ENCODE results near the gene EGFLAM. TPM values are rescaled to one million over a fixed set of nuclear protein-coding genes. Genes with fewer than 3 reads are reported as not detected.

The EGFLAM gene
- total RNA-seq, 4 donors from 2014 or later = 6.6 to 13.6 (median 9.8) TPM

DNA sequence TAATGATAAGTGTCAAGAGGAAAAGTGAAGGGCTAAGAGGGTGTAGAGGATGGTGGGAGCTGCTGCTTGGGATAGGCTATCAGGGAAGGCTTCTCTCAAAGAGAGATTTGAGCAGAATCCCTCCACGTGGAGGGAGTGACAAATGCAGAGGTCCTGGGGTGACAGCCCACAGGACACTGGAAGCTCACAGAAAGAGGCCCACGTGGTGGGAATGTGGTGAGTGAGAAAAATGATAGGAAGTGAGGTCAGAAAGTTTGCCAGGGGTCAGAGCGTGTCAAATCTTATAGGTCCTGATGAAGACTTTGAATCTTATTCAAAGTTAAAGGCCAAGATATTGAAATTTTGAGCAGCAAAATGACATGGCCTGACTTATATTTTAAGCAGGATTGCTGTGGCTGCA is 125.3 kb downstream of the EGFLAM start:
- H3K4me1 ChIP-seq = peaks cover 0 to 4% (median 0%) of the 10 kb centered on the region in 4 donors
- no peak for DNase-seq (ENCODE audit: extremely low spot score)
- H3K27me3 ChIP-seq = peaks cover 0 to 4% (median 0%) of the 10 kb centered on the region in 4 donors
- no peaks in the 10 kb centered on the region for H3K36me3 ChIP-seq
- 53% methylated on average over 3 of the region's 3 CpGs for WGBS
- H3K4me3 ChIP-seq = no peak overlapping the region
- intact Hi-C loops (cut with DNase I) = no loop called here
- no peak overlapping the region for H3K27ac ChIP-seq (replicated peaks in 1 of 4)
- no peaks in the 10 kb centered on the region for H3K9me3 ChIP-seq
- TF ChIP-seq POLR2AphosphoS5 (IDR thresholded peaks at IDR 0.05) (no peak), POLR2A (IDR thresholded peaks at IDR 0.05; ENCODE audit: low read depth) (no peak), EP300 (IDR thresholded peaks at IDR 0.05) (no peak)
- TF ChIP-seq, protein P1, sequence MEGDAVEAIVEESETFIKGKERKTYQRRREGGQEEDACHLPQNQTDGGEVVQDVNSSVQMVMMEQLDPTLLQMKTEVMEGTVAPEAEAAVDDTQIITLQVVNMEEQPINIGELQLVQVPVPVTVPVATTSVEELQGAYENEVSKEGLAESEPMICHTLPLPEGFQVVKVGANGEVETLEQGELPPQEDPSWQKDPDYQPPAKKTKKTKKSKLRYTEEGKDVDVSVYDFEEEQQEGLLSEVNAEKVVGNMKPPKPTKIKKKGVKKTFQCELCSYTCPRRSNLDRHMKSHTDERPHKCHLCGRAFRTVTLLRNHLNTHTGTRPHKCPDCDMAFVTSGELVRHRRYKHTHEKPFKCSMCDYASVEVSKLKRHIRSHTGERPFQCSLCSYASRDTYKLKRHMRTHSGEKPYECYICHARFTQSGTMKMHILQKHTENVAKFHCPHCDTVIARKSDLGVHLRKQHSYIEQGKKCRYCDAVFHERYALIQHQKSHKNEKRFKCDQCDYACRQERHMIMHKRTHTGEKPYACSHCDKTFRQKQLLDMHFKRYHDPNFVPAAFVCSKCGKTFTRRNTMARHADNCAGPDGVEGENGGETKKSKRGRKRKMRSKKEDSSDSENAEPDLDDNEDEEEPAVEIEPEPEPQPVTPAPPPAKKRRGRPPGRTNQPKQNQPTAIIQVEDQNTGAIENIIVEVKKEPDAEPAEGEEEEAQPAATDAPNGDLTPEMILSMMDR (IDR thresholded peaks at IDR 0.05) = no peak

DNA sequence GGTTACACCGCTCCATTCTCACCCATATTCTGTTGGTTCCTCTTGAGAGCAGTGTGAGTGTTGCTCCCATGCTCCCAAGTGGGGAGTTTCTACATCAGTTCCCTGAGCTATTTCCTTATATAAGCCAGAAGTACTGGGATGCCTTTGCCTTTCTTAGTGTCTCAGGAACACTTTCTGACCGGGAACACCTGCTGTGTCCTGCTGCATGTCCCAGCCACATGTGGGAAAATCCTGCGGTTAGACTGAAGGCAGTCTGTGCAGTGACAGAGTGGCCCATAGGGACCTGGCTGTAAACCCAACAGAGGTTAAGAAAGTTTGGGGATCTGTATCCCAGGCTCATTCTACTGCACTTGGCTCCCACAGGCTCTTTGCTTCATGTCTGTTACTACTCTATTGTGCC is 126.0 kb downstream of the EGFLAM start:
- DNase-seq (ENCODE audit: extremely low spot score) = no peak
- 77% methylated on average over 3 of the region's 3 CpGs for WGBS
- Histone ChIP-seq H3K27me3 (peaks cover 0 to under 1% (median 0%) of the 10 kb centered on the region in 4 donors), H3K36me3 (no peaks in the 10 kb centered on the region), H3K9me3 (no peaks in the 10 kb centered on the region), H3K4me3 (no peak overlapping the region), H3K27ac (replicated peaks in 1 of 4) (no peak overlapping the region), H3K4me1 (peaks cover 0 to 4% (median 0%) of the 10 kb centered on the region in 4 donors)
- intact Hi-C loops (cut with DNase I) = no loop called here
- TF ChIP-seq, protein P1 (IDR thresholded peaks at IDR 0.05) = no peak

DNA sequence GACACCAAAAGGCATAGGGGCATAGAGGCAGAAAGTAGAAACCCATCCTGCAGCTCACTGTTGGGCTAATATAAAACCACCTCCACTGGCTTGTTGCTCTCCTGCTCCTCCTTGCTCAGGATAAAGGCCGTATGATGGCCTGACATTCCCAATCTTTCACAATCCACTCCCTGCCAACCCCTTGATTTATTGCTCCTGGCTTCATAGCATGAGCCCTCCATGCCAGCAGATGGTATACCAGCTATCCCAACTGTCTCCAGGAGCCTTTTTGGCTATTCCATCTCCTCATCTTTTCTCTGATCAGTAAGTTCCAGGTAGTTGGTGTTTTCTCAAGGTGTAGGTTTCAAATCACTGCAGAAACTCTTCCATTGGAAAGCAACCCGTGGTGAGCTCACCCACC is 128.8 kb downstream of the EGFLAM start:
- no peaks in the 10 kb centered on the region for H3K9me3 ChIP-seq
- DNase-seq (ENCODE audit: extremely low spot score) = no peak
- H3K27me3 ChIP-seq = no peaks in the 10 kb centered on the region
- H3K4me3 ChIP-seq = no peak overlapping the region
- WGBS = 78% methylated on average over 2 of the region's 2 CpGs
- no peak overlapping the region for H3K27ac ChIP-seq (replicated peaks in 1 of 4)
- intact Hi-C loops (cut with DNase I) = no loop called here
- TF ChIP-seq, protein P1 (IDR thresholded peaks at IDR 0.05) = no peak
- TF ChIP-seq POLR2A (IDR thresholded peaks at IDR 0.05; ENCODE audit: low read depth) = no peak
- TF ChIP-seq EP300 (IDR thresholded peaks at IDR 0.05) = no peak
- no peak for TF ChIP-seq POLR2AphosphoS5 (IDR thresholded peaks at IDR 0.05)
- H3K36me3 ChIP-seq = no peaks in the 10 kb centered on the region
- H3K4me1 ChIP-seq = peaks cover 0 to 4% (median 0%) of the 10 kb centered on the region in 4 donors

DNA sequence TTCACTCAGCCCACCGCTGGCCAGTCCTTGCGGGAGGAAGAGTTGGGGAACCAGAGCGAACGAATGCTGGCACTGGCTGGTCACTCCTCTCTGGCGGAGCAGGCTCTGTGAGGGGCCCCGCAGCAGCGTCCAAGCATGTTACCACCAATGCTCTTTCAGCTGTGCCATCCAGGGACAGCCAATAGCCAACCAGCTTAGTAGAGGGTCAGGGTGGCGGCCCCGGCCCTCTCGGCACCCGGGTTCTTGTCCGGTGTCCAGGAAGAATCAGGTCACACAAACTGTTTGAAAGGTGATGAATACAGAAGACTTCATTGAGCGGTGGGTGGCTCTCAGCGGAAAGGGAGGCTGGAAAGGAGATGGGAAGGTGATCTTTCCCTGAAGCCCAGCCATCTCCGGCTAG is 135.3 kb downstream of the EGFLAM start:
- Histone ChIP-seq H3K4me3 (no peak overlapping the region), H3K36me3 (no peaks in the 10 kb centered on the region), H3K9me3 (no peaks in the 10 kb centered on the region), H3K27ac (replicated peaks in 1 of 4) (no peak overlapping the region), H3K4me1 (no peaks in the 10 kb centered on the region), H3K27me3 (no peaks in the 10 kb centered on the region)
- WGBS = 94% methylated on average over 8 of the region's 15 CpGs
- intact Hi-C loops (cut with DNase I) = no loop called here
- no peak for TF ChIP-seq EP300 (IDR thresholded peaks at IDR 0.05)
- TF ChIP-seq, protein P1 (IDR thresholded peaks at IDR 0.05) = no peak
- TF ChIP-seq POLR2AphosphoS5 (IDR thresholded peaks at IDR 0.05) = no peak
- no peak for TF ChIP-seq POLR2A (IDR thresholded peaks at IDR 0.05; ENCODE audit: low read depth)
- no peak for DNase-seq (ENCODE audit: extremely low spot score)

DNA sequence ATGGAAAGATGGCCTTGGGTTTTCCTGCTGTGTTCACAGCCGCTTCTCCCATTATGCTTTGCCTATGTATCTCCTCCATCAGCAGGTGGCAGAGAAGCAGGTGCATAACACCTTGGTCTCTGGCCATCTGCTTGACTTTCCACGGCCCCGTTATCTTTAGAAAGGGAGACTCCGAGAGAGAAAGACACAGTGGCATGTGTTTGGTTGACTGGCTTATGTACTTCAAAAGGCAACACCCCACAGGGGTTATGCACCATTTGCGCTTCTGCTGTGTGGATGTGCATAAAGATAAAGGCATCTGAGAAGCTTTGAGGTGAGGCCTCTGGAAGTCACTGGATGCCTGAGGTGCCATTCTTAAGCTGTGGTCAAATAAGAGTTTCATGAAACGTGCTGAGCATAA is 138.4 kb downstream of the EGFLAM start:
- no peaks in the 10 kb centered on the region for H3K9me3 ChIP-seq
- no peaks in the 10 kb centered on the region for H3K36me3 ChIP-seq
- H3K27me3 ChIP-seq = peaks cover 0 to 6% (median 0%) of the 10 kb centered on the region in 4 donors
- no peak for DNase-seq (ENCODE audit: extremely low spot score)
- no peaks in the 10 kb centered on the region for H3K4me1 ChIP-seq
- intact Hi-C loops (cut with DNase I) = no loop called here
- no peak overlapping the region for H3K4me3 ChIP-seq
- 78% methylated on average over 6 of the region's 6 CpGs for WGBS
- TF ChIP-seq POLR2A (IDR thresholded peaks at IDR 0.05; ENCODE audit: low read depth) = no peak
- no peak for TF ChIP-seq POLR2AphosphoS5 (IDR thresholded peaks at IDR 0.05)
- TF ChIP-seq, protein P1 (IDR thresholded peaks at IDR 0.05) = no peak
- TF ChIP-seq EP300 (IDR thresholded peaks at IDR 0.05) = no peak
- no peak overlapping the region for H3K27ac ChIP-seq (replicated peaks in 1 of 4)

Measured in esophagus muscularis mucosa (tissue), 4 donors.